ENCODE measurements around the gene WHRN.

- no peak for TF ChIP-seq CTCF (IDR thresholded peaks at IDR 0.05; ENCODE audit: control extremely low read depth in 1 of 3, insufficient read depth in 1 of 3, low read depth in 1 of 3, low read length in 3 of 3)
- no peak for TF ChIP-seq SAP30 (IDR thresholded peaks at IDR 0.05; ENCODE audit: insufficient read depth, insufficient replicate concordance, low read length)
- TF ChIP-seq CREB1 (IDR thresholded peaks at IDR 0.05): no peak
- no peak for TF ChIP-seq SIN3A (conservative IDR thresholded peaks at IDR 0.05 in 1 of 2, IDR thresholded peaks at IDR 0.05 in 1 of 2; ENCODE audit: low read depth in 1 of 2, low read length in 2 of 2)
- TF ChIP-seq USF2 (IDR thresholded peaks at IDR 0.05; ENCODE audit: low read length): no peak
- TF ChIP-seq TAF1 (IDR thresholded peaks at IDR 0.05; ENCODE audit: low read depth, low read length): no peak
- no peak for TF ChIP-seq SUZ12 (IDR thresholded peaks at IDR 0.05; ENCODE audit: low read length)
- no peak for TF ChIP-seq FOSL1 (IDR thresholded peaks at IDR 0.05; ENCODE audit: insufficient read depth, low read depth, low read length)
- no peak for TF ChIP-seq ATF3 (IDR thresholded peaks at IDR 0.05; ENCODE audit: insufficient read depth, low read depth, low read length)
- TF ChIP-seq TCF12 (IDR thresholded peaks at IDR 0.05; ENCODE audit: low read depth, low read length): no peak
- TF ChIP-seq E2F6 (IDR thresholded peaks at IDR 0.05): no peak
- TF ChIP-seq BCL11A (IDR thresholded peaks at IDR 0.05; ENCODE audit: low read depth in 2 of 2, low read length in 2 of 2): no peak
- no peak for TF ChIP-seq POLR2A (IDR thresholded peaks at IDR 0.05; ENCODE audit: control extremely low read depth in 1 of 2, low read depth in 2 of 2, low read length in 2 of 2)
Measured at GRCh38 chr9:114503009-114503408, 2.3 kb downstream of the WHRN start.

Measured in H1 (cell line).